HCT116 (cell line): ENCODE results near the gene ATP7B.

Source experiments
- CEBPB ChIP-seq: IDR thresholded peaks from 2 replicates; pipeline ENCODE4 v1.6.1; 2012; ENCODE audit warnings: low read depth
- EGR1 ChIP-seq: IDR thresholded peaks from 2 replicates; pipeline ENCODE4 v1.6.1; 2012; ENCODE audit warnings: low read depth
- EZH2 ChIP-seq: fragments of 200-600 bp; sonication (generic); IDR thresholded peaks from 2 replicates; pipeline ENCODE4 v1.6.1; 2017; ENCODE audit warnings: antibody characterized with exemption, mixed run types
- POLR2A ChIP-seq: IDR thresholded peaks from 2 replicates; pipeline ENCODE4 v1.7.0; 2011; ENCODE audit warnings: borderline replicate concordance; ENCODE audit not compliant: insufficient read depth, insufficient read length; ENCODE audit errors: extremely low read depth
- RAD21 ChIP-seq: IDR thresholded peaks from 2 replicates; pipeline ENCODE4 v1.6.1; 2012; ENCODE audit warnings: low read depth, mild to moderate bottlenecking
- SIN3A ChIP-seq: IDR thresholded peaks from 2 replicates; pipeline ENCODE4 v1.6.1; 2012; ENCODE audit warnings: low read depth
- SP1 ChIP-seq: IDR thresholded peaks from 2 replicates; pipeline ENCODE4 v1.6.1; 2012; ENCODE audit warnings: low read depth
- YY1 ChIP-seq: IDR thresholded peaks from 2 replicates; pipeline ENCODE4 v1.6.1; 2011; ENCODE audit warnings: low read length, low read depth, moderate library complexity, mild to moderate bottlenecking; ENCODE audit not compliant: insufficient replicate concordance; ENCODE audit errors: extremely low read depth
- ZFX ChIP-seq: fragments of 450-650 bp; IDR thresholded peaks from 2 replicates; pipeline ENCODE4 v1.6.1; 2017
- ZNF274 ChIP-seq: fragments of 200-500 bp; sonication (Bioruptor generic); IDR thresholded peaks from 2 replicates; pipeline ENCODE4 v1.6.1; 2014; ENCODE audit warnings: mild to moderate bottlenecking, low read depth, low read length, inconsistent platforms
- TF ChIP-seq, protein P1 (sequence below): IDR thresholded peaks from 2 replicates; pipeline ENCODE4 v1.6.1; 2012; ENCODE audit warnings: low read depth
- TF ChIP-seq, protein P2 (sequence below), 3 experiments: fragments of 200-600 bp in 1 of 3; sonication (generic) in 1 of 3; IDR thresholded peaks in 2 of 3; conservative IDR thresholded peaks in 1 of 3; 2 replicates each; pipeline ENCODE4 v1.5.1; 2012 to 2017; ENCODE audit warnings: low read depth in 2 of 3, low read length in 2 of 3, antibody characterized with exemption in 1 of 3, borderline replicate concordance in 1 of 3, control low read depth in 1 of 3, mild to moderate bottlenecking in 1 of 3, mixed read lengths in 1 of 3, mixed run types in 1 of 3, moderate library complexity in 1 of 3; ENCODE audit not compliant: insufficient read depth in 1 of 3
- TF ChIP-seq, protein P3 (sequence below): IDR thresholded peaks from 2 replicates; pipeline ENCODE4 v1.6.1; 2012
- TF ChIP-seq, protein P4 (sequence below): IDR thresholded peaks from 2 replicates; pipeline ENCODE4 v1.6.1; 2011; ENCODE audit warnings: mild to moderate bottlenecking, low read length, moderate library complexity; ENCODE audit not compliant: insufficient replicate concordance; ENCODE audit errors: extremely low read depth

DNA sequence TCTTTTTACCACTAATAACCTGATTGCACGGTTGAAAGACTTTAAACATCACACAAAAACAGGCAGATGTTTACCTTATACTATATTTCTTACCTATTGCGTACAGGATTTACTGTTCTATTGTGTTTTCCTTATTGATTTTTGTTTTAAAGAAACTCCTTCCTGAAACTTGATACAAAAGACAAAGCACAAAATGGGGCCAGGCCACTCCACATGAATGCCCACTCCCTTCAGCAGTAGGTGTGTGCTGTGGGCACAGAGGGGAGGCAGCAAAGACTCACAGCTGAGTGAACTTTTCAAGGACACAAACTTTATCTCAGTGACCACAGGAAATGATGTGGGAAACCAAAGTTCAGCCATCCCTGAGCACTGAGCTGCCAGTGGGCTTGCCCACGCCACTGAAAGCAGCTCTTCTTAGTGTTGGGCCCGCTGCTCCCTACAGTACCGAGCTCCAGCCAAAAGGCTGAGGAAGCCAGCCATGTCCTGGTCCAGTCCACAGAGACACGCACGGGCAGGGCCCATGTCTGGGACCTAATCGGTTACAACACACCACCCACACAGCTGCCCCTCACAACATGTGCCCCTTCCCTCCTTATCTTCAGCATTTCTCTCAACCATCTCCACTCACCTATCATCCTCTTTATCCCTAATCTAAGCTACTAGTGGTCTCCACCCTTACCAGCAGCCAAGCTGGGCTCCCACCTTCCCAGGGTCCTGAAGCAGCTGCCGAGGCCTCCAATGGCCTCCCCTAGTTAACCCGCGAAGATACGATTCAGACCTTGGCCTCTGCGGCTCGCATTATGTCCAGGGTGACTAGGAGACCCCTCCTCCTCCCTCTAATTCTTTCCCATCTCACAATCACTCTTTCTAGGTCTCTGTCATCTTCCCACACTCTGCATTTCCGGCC, 39.5 kb downstream of the ATP7B start:
- TF ChIP-seq, protein P1, sequence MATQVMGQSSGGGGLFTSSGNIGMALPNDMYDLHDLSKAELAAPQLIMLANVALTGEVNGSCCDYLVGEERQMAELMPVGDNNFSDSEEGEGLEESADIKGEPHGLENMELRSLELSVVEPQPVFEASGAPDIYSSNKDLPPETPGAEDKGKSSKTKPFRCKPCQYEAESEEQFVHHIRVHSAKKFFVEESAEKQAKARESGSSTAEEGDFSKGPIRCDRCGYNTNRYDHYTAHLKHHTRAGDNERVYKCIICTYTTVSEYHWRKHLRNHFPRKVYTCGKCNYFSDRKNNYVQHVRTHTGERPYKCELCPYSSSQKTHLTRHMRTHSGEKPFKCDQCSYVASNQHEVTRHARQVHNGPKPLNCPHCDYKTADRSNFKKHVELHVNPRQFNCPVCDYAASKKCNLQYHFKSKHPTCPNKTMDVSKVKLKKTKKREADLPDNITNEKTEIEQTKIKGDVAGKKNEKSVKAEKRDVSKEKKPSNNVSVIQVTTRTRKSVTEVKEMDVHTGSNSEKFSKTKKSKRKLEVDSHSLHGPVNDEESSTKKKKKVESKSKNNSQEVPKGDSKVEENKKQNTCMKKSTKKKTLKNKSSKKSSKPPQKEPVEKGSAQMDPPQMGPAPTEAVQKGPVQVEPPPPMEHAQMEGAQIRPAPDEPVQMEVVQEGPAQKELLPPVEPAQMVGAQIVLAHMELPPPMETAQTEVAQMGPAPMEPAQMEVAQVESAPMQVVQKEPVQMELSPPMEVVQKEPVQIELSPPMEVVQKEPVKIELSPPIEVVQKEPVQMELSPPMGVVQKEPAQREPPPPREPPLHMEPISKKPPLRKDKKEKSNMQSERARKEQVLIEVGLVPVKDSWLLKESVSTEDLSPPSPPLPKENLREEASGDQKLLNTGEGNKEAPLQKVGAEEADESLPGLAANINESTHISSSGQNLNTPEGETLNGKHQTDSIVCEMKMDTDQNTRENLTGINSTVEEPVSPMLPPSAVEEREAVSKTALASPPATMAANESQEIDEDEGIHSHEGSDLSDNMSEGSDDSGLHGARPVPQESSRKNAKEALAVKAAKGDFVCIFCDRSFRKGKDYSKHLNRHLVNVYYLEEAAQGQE: no peak
- TF ChIP-seq EZH2 (no peak), YY1 (no peak), RAD21 (no peak), CEBPB (no peak), ZFX (no peak), POLR2A (no peak), EGR1 (no peak), SIN3A (no peak), SP1 (no peak), ZNF274 (no peak)
- TF ChIP-seq, protein P2, sequence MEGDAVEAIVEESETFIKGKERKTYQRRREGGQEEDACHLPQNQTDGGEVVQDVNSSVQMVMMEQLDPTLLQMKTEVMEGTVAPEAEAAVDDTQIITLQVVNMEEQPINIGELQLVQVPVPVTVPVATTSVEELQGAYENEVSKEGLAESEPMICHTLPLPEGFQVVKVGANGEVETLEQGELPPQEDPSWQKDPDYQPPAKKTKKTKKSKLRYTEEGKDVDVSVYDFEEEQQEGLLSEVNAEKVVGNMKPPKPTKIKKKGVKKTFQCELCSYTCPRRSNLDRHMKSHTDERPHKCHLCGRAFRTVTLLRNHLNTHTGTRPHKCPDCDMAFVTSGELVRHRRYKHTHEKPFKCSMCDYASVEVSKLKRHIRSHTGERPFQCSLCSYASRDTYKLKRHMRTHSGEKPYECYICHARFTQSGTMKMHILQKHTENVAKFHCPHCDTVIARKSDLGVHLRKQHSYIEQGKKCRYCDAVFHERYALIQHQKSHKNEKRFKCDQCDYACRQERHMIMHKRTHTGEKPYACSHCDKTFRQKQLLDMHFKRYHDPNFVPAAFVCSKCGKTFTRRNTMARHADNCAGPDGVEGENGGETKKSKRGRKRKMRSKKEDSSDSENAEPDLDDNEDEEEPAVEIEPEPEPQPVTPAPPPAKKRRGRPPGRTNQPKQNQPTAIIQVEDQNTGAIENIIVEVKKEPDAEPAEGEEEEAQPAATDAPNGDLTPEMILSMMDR (IDR thresholded peaks at IDR 0.05 in 2 of 3, conservative IDR thresholded peaks at IDR 0.05 in 1 of 3; ENCODE audit: borderline replicate concordance in 1 of 3, insufficient read depth in 1 of 3, low read depth in 2 of 3, low read length in 2 of 3): no peak
- TF ChIP-seq, protein P3, sequence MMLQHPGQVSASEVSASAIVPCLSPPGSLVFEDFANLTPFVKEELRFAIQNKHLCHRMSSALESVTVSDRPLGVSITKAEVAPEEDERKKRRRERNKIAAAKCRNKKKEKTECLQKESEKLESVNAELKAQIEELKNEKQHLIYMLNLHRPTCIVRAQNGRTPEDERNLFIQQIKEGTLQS: no peak
- TF ChIP-seq, protein P4, sequence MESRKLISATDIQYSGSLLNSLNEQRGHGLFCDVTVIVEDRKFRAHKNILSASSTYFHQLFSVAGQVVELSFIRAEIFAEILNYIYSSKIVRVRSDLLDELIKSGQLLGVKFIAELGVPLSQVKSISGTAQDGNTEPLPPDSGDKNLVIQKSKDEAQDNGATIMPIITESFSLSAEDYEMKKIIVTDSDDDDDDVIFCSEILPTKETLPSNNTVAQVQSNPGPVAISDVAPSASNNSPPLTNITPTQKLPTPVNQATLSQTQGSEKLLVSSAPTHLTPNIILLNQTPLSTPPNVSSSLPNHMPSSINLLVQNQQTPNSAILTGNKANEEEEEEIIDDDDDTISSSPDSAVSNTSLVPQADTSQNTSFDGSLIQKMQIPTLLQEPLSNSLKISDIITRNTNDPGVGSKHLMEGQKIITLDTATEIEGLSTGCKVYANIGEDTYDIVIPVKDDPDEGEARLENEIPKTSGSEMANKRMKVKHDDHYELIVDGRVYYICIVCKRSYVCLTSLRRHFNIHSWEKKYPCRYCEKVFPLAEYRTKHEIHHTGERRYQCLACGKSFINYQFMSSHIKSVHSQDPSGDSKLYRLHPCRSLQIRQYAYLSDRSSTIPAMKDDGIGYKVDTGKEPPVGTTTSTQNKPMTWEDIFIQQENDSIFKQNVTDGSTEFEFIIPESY: no peak
